ENCODE data around the gene PAX6. TPM values are rescaled to one million over a fixed set of nuclear protein-coding genes. Genes with fewer than 3 reads are reported as not detected.

PAX6 gene
- polyA plus RNA-seq, 1 donor (not counting 4 experiments of a cell fraction or from before 2014, with no cell fraction given): 0.12 TPM

GRCh38 chr11:31763296-31763695 is 47.8 kb downstream of the PAX6 start:
- no peak overlapping the region for H3K4me2 ChIP-seq (ENCODE audit: control insufficient read depth, extremely low read depth, insufficient read depth, low read depth, low read length)
- no peaks in the 10 kb centered on the region for H4K20me1 ChIP-seq (ENCODE audit: control insufficient read depth, extremely low read depth, insufficient read depth, low read length)
- dilution Hi-C loops (cut with MboI; ENCODE audit: extremely low pct_ligation_motif_present, low sequenced_read_pairs): no loop called here
- no peaks in the 10 kb centered on the region for H3K9me1 ChIP-seq (ENCODE audit: control insufficient read depth, extremely low read depth, insufficient read depth, low read length)
- H3K9me3 ChIP-seq (ENCODE audit: control insufficient read depth, low read depth, low read length): no peaks in the 10 kb centered on the region
- no peaks in the 10 kb centered on the region for H3K27me3 ChIP-seq (ENCODE audit: control insufficient read depth, extremely low read depth, insufficient read depth, low read length)
- no peak overlapping the region for H3K9ac ChIP-seq (ENCODE audit: control insufficient read depth, extremely low read depth, insufficient read depth, low read length)
- no peaks in the 10 kb centered on the region for H3K4me1 ChIP-seq (ENCODE audit: control insufficient read depth, extremely low read depth, insufficient read depth, low read length)
- DNase-seq (ENCODE audit: low read depth, low spot score): no peak
- no peaks in the 10 kb centered on the region for H3K36me3 ChIP-seq (ENCODE audit: control insufficient read depth in 2 of 2, extremely low read depth in 1 of 2, insufficient read depth in 2 of 2, low read length in 2 of 2)
- H3K27ac ChIP-seq (ENCODE audit: control insufficient read depth, insufficient read depth, low read length): no peak overlapping the region
- H2AFZ ChIP-seq (ENCODE audit: control insufficient read depth, low read length): no peak overlapping the region
- H3K79me2 ChIP-seq (ENCODE audit: control insufficient read depth, insufficient read depth, low read length): no peaks in the 10 kb centered on the region
- TF ChIP-seq EZH2 (IDR thresholded peaks at IDR 0.05; ENCODE audit: low read length): no peak
- no peak for TF ChIP-seq CTCF (optimal IDR thresholded peaks at IDR 0.05 in 1 of 3, IDR thresholded peaks at IDR 0.05 in 1 of 3, conservative IDR thresholded peaks at IDR 0.05 in 1 of 3; ENCODE audit: extremely low read depth in 1 of 3, insufficient read depth in 2 of 3, low read length in 3 of 3)
- no peak for FAIRE-seq
- no peak overlapping the region for H3K4me3 ChIP-seq (ENCODE audit: control insufficient read depth in 2 of 3, extremely low read depth in 1 of 3, insufficient read depth in 2 of 3, low read depth in 1 of 3, low read length in 3 of 3)

- H3K4me1 ChIP-seq (ENCODE audit: control insufficient read depth, extremely low read depth, insufficient read depth, low read length): no peaks in the 10 kb centered on the region
- H3K4me3 ChIP-seq (ENCODE audit: control insufficient read depth in 2 of 3, extremely low read depth in 1 of 3, insufficient read depth in 2 of 3, low read depth in 1 of 3, low read length in 3 of 3): no peak overlapping the region
- TF ChIP-seq EZH2 (IDR thresholded peaks at IDR 0.05; ENCODE audit: low read length) (no peak), CTCF (optimal IDR thresholded peaks at IDR 0.05 in 1 of 3, IDR thresholded peaks at IDR 0.05 in 1 of 3, conservative IDR thresholded peaks at IDR 0.05 in 1 of 3; ENCODE audit: extremely low read depth in 1 of 3, insufficient read depth in 2 of 3, low read length in 3 of 3) (no peak)
- no peaks in the 10 kb centered on the region for H3K79me2 ChIP-seq (ENCODE audit: control insufficient read depth, insufficient read depth, low read length)
- DNase-seq (ENCODE audit: low read depth, low spot score) (no peak), FAIRE-seq (no peak)
- H3K27me3 ChIP-seq (ENCODE audit: control insufficient read depth, extremely low read depth, insufficient read depth, low read length): no peaks in the 10 kb centered on the region
- H3K9me3 ChIP-seq (ENCODE audit: control insufficient read depth, low read depth, low read length): no peaks in the 10 kb centered on the region
- no peak overlapping the region for H3K4me2 ChIP-seq (ENCODE audit: control insufficient read depth, extremely low read depth, insufficient read depth, low read depth, low read length)
- H3K9me1 ChIP-seq (ENCODE audit: control insufficient read depth, extremely low read depth, insufficient read depth, low read length): no peaks in the 10 kb centered on the region
- H3K36me3 ChIP-seq (ENCODE audit: control insufficient read depth in 2 of 2, extremely low read depth in 1 of 2, insufficient read depth in 2 of 2, low read length in 2 of 2): no peaks in the 10 kb centered on the region
- dilution Hi-C loops (cut with MboI; ENCODE audit: extremely low pct_ligation_motif_present, low sequenced_read_pairs): no loop called here
- H3K9ac ChIP-seq (ENCODE audit: control insufficient read depth, extremely low read depth, insufficient read depth, low read length): no peak overlapping the region
- no peaks in the 10 kb centered on the region for H4K20me1 ChIP-seq (ENCODE audit: control insufficient read depth, extremely low read depth, insufficient read depth, low read length)
- no peak overlapping the region for H2AFZ ChIP-seq (ENCODE audit: control insufficient read depth, low read length)
- no peak overlapping the region for H3K27ac ChIP-seq (ENCODE audit: control insufficient read depth, insufficient read depth, low read length)
These were observed 49.5 kb downstream of the PAX6 start for GRCh38 chr11:31761636-31762035.

Data from keratinocyte (primary cell).